CD8-positive, alpha-beta memory T cell (primary cell): ENCODE measurements around the gene DENND1A. TPM values are rescaled to one million over a fixed set of nuclear protein-coding genes. Genes with fewer than 3 reads are reported as not detected.
A peak's percentile ranks its signal among the peaks of the same experiment; 100 is the strongest.

ENCODE experiments used
- CTCF ChIA-PET: fragments of 350-600 bp; sonication (Branson Sonifier 250); formaldehyde crosslinking; loops from one replicate; lab custom pipeline; 2021; ENCODE audit warnings: antibody characterized with exemption; lab: Charles Lee
- POLR2A ChIA-PET: fragments of 350-600 bp; sonication (Branson Sonifier 250); formaldehyde crosslinking; loops from one replicate; lab custom pipeline; 2021; ENCODE audit warnings: antibody characterized with exemption; lab: Charles Lee
- DNase-seq, 5 donors: peaks; one replicate each; pipeline versions ENCODE4 v3.0.0 to v3.0.0-alpha.2; 2020 to 2022; ENCODE audit warnings: mixed read lengths in 1 of 5
- H3K27ac ChIP-seq: one replicate; pipeline ENCODE4 v1.7.0; 2013; ENCODE audit warnings: low read depth, mild to moderate bottlenecking, low read length, moderate library complexity
- H3K27me3 ChIP-seq: 2 replicates; pipeline ENCODE4 v1.7.0; 2013; ENCODE audit warnings: low read length, mild to moderate bottlenecking; ENCODE audit not compliant: insufficient read depth, poor library complexity, severe bottlenecking
- H3K36me3 ChIP-seq: 2 replicates; pipeline ENCODE4 v1.7.0; 2013; ENCODE audit warnings: mild to moderate bottlenecking, low read length, moderate library complexity; ENCODE audit not compliant: insufficient read depth
- H3K4me1 ChIP-seq: 2 replicates; pipeline ENCODE4 v1.7.0; 2013; ENCODE audit warnings: mild to moderate bottlenecking, low read length, moderate library complexity; ENCODE audit not compliant: insufficient read depth
- H3K4me3 ChIP-seq: 2 replicates; pipeline ENCODE4 v1.7.0; 2013; ENCODE audit warnings: mild to moderate bottlenecking, low read length
- H3K9me3 ChIP-seq: 2 replicates; pipeline ENCODE4 v1.7.0; 2013; ENCODE audit warnings: mild to moderate bottlenecking, low read length
- H3K27ac Mint-ChIP-seq, 8 donors: one replicate each; pipeline ENCODE4 v1.8.0; 2020 to 2021; ENCODE audit warnings: mixed read lengths in 8 of 8, mild to moderate bottlenecking in 6 of 8, inconsistent platforms in 3 of 8, moderate library complexity in 3 of 8
- H3K27me3 Mint-ChIP-seq, 2 donors: one replicate each; pipeline ENCODE4 v1.8.0; 2020 to 2021; ENCODE audit warnings: mixed read lengths in 2 of 2, mild to moderate bottlenecking in 1 of 2, moderate library complexity in 1 of 2
- H3K36me3 Mint-ChIP-seq, 3 donors: one replicate each; pipeline ENCODE4 v1.8.0; 2020 to 2021; ENCODE audit warnings: mixed read lengths in 3 of 3, inconsistent platforms in 1 of 3, mild to moderate bottlenecking in 1 of 3
- H3K4me1 Mint-ChIP-seq, 3 donors: one replicate each; pipeline ENCODE4 v1.8.0; 2020 to 2021; ENCODE audit warnings: mixed read lengths in 3 of 3, inconsistent platforms in 1 of 3, mild to moderate bottlenecking in 1 of 3
- H3K4me3 Mint-ChIP-seq, 7 donors: one replicate each; pipeline ENCODE4 v1.8.0; 2020 to 2021; ENCODE audit warnings: mixed read lengths in 7 of 7, mild to moderate bottlenecking in 6 of 7, moderate library complexity in 4 of 7, inconsistent platforms in 2 of 7
- H3K9me3 Mint-ChIP-seq, 5 donors: one replicate each; pipeline ENCODE4 v1.8.0; 2020 to 2022; ENCODE audit warnings: mixed read lengths in 5 of 5, mild to moderate bottlenecking in 3 of 5, moderate library complexity in 2 of 5, inconsistent platforms in 1 of 5
- polyA plus RNA-seq: library from polyadenylated mRNA; unstranded; fragments of 300-500 nt; fragmentation: Illumina TruSeq; gene quantifications from one replicate; pipeline ENCODE4 v1.2.3, GENCODE V29; 2021
- total RNA-seq, 2 experiments: library from RNA; stranded (reverse); gene quantifications; one replicate each; pipeline ENCODE4 v1.2.3, GENCODE V29; 2021

The DENND1A gene
- total and polyA plus RNA-seq, 3 experiments from 2014 or later, result 7.2 to 15.1 (median 15.0) TPM

- POLR2A ChIA-PET, result no interaction called here
- no peak for DNase-seq
- Mint-ChIP-seq H3K27me3 (no peaks in the 10 kb centered on the region), H3K9me3 (no peaks in the 10 kb centered on the region), H3K4me1 (no peaks in the 10 kb centered on the region), H3K27ac (peak overlapping the region in 1 of 8 donors; percentile 47), H3K4me3 (no peak overlapping the region), H3K36me3 (peaks cover 0 to 37% (median 14%) of the 10 kb centered on the region in 3 donors)
- Histone ChIP-seq H3K27me3 (no peaks in the 10 kb centered on the region), H3K36me3 (no peaks in the 10 kb centered on the region), H3K27ac (no peak overlapping the region), H3K4me3 (no peak overlapping the region), H3K4me1 (no peaks in the 10 kb centered on the region), H3K9me3 (no peaks in the 10 kb centered on the region)
- CTCF ChIA-PET, result no interaction called here
Measured at GRCh38 chr9:123420592-123421111, 509.3 kb downstream of the DENND1A start.

- Histone ChIP-seq H3K36me3 (no peaks in the 10 kb centered on the region), H3K4me3 (no peak overlapping the region), H3K27me3 (no peaks in the 10 kb centered on the region), H3K4me1 (no peaks in the 10 kb centered on the region), H3K9me3 (no peaks in the 10 kb centered on the region), H3K27ac (no peak overlapping the region)
- no peak overlapping the region for H3K4me3 Mint-ChIP-seq
- H3K9me3 Mint-ChIP-seq, result no peaks in the 10 kb centered on the region
- no peaks in the 10 kb centered on the region for H3K4me1 Mint-ChIP-seq
- DNase-seq, result no peak
- H3K27ac Mint-ChIP-seq, result no peak overlapping the region
- peaks cover 0 to 37% (median 14%) of the 10 kb centered on the region in 3 donors for H3K36me3 Mint-ChIP-seq
- ChIA-PET POLR2A (no interaction called here), CTCF (no interaction called here)
- H3K27me3 Mint-ChIP-seq, result no peaks in the 10 kb centered on the region
Measured at GRCh38 chr9:123419721-123420591, 510.0 kb downstream of the DENND1A start.

GRCh38 chr9:123419091-123419490 is 510.8 kb downstream of the DENND1A start:
- no peaks in the 10 kb centered on the region for H3K9me3 ChIP-seq
- CTCF ChIA-PET, result no interaction called here
- no peaks in the 10 kb centered on the region for H3K4me1 Mint-ChIP-seq
- no peaks in the 10 kb centered on the region for H3K27me3 Mint-ChIP-seq
- no peak overlapping the region for H3K4me3 Mint-ChIP-seq
- H3K9me3 Mint-ChIP-seq, result no peaks in the 10 kb centered on the region
- H3K36me3 ChIP-seq, result no peaks in the 10 kb centered on the region
- H3K4me3 ChIP-seq, result no peak overlapping the region
- no peak for DNase-seq
- H3K27me3 ChIP-seq, result no peaks in the 10 kb centered on the region
- peaks cover 0 to 37% (median 17%) of the 10 kb centered on the region in 3 donors for H3K36me3 Mint-ChIP-seq
- no peak overlapping the region for H3K27ac ChIP-seq
- POLR2A ChIA-PET, result no interaction called here
- H3K27ac Mint-ChIP-seq, result no peak overlapping the region
- no peaks in the 10 kb centered on the region for H3K4me1 ChIP-seq

GRCh38 chr9:123418506-123418905 is 511.4 kb downstream of the DENND1A start:
- H3K36me3 Mint-ChIP-seq, result peaks cover 0 to 37% (median 17%) of the 10 kb centered on the region in 3 donors
- CTCF ChIA-PET, result no interaction called here
- no peak for DNase-seq

GRCh38 chr9:123418052-123418430 is 511.9 kb downstream of the DENND1A start:
- Histone ChIP-seq H3K9me3 (no peaks in the 10 kb centered on the region), H3K4me1 (no peaks in the 10 kb centered on the region), H3K27me3 (no peaks in the 10 kb centered on the region), H3K27ac (no peak overlapping the region), H3K36me3 (no peaks in the 10 kb centered on the region), H3K4me3 (no peak overlapping the region)
- peaks cover 0 to 37% (median 17%) of the 10 kb centered on the region in 3 donors for H3K36me3 Mint-ChIP-seq
- ChIA-PET CTCF (no interaction called here), POLR2A (no interaction called here)
- DNase-seq, result no peak
- H3K27me3 Mint-ChIP-seq, result no peaks in the 10 kb centered on the region
- H3K4me3 Mint-ChIP-seq, result no peak overlapping the region
- H3K4me1 Mint-ChIP-seq, result no peaks in the 10 kb centered on the region
- no peaks in the 10 kb centered on the region for H3K9me3 Mint-ChIP-seq
- no peak overlapping the region for H3K27ac Mint-ChIP-seq

More at GRCh38 chr9:123418506-123418905, 511.4 kb downstream of the DENND1A start:
- Histone ChIP-seq H3K27ac (no peak overlapping the region), H3K4me1 (no peaks in the 10 kb centered on the region), H3K4me3 (no peak overlapping the region), H3K9me3 (no peaks in the 10 kb centered on the region), H3K36me3 (no peaks in the 10 kb centered on the region), H3K27me3 (no peaks in the 10 kb centered on the region)
- no peaks in the 10 kb centered on the region for H3K9me3 Mint-ChIP-seq
- no peaks in the 10 kb centered on the region for H3K4me1 Mint-ChIP-seq
- no peak overlapping the region for H3K27ac Mint-ChIP-seq
- no peaks in the 10 kb centered on the region for H3K27me3 Mint-ChIP-seq
- POLR2A ChIA-PET, result no interaction called here
- no peak overlapping the region for H3K4me3 Mint-ChIP-seq

- CTCF ChIA-PET, result no interaction called here
- H3K4me1 Mint-ChIP-seq, result no peaks in the 10 kb centered on the region
- Histone ChIP-seq H3K4me1 (no peaks in the 10 kb centered on the region), H3K27ac (no peak overlapping the region), H3K27me3 (no peaks in the 10 kb centered on the region), H3K4me3 (no peak overlapping the region), H3K9me3 (no peaks in the 10 kb centered on the region), H3K36me3 (no peaks in the 10 kb centered on the region)
- peaks cover 0 to 35% (median 17%) of the 10 kb centered on the region in 3 donors for H3K36me3 Mint-ChIP-seq
- POLR2A ChIA-PET, result no interaction called here
- peak overlapping the region in 1 of 8 donors; percentile 19 for H3K27ac Mint-ChIP-seq
- H3K27me3 Mint-ChIP-seq, result no peaks in the 10 kb centered on the region
- H3K4me3 Mint-ChIP-seq, result no peak overlapping the region
- no peaks in the 10 kb centered on the region for H3K9me3 Mint-ChIP-seq
- no peak for DNase-seq
Measured at GRCh38 chr9:123417289-123418051, 512.5 kb downstream of the DENND1A start.

- Mint-ChIP-seq H3K4me3 (no peak overlapping the region), H3K4me1 (no peaks in the 10 kb centered on the region), H3K9me3 (no peaks in the 10 kb centered on the region), H3K27ac (peak overlapping the region in 2 of 8 donors; percentile 44 to 88), H3K27me3 (no peaks in the 10 kb centered on the region), H3K36me3 (peaks cover 0 to 32% (median 15%) of the 10 kb centered on the region in 3 donors)
- H3K4me3 ChIP-seq, result no peak overlapping the region
- CTCF ChIA-PET, result no interaction called here
- H3K27me3 ChIP-seq, result no peaks in the 10 kb centered on the region
- H3K9me3 ChIP-seq, result no peaks in the 10 kb centered on the region
- H3K4me1 ChIP-seq, result no peaks in the 10 kb centered on the region
- no peak overlapping the region for H3K27ac ChIP-seq
- POLR2A ChIA-PET, result no interaction called here
- H3K36me3 ChIP-seq, result no peaks in the 10 kb centered on the region
- no peak for DNase-seq
Measured at GRCh38 chr9:123416176-123416575, 513.8 kb downstream of the DENND1A start.
